Neural crest cell (in vitro differentiated cells): ENCODE measurements around the gene CAMSAP3. TPM values are rescaled to one million over a fixed set of nuclear protein-coding genes. Genes with fewer than 3 reads are reported as not detected.
A peak's percentile ranks its signal among the peaks of the same experiment; 100 is the strongest.

Experiments
- DNase-seq: peaks from one replicate; pipeline ENCODE4 v3.0.0; 2021; ENCODE audit warnings: low read depth, mixed read lengths, low spot score
- H3K27ac Mint-ChIP-seq: one replicate; pipeline ENCODE4 v1.8.0; 2021; ENCODE audit warnings: mild to moderate bottlenecking, mixed read lengths; ENCODE audit not compliant: unreplicated experiment
- H3K27me3 Mint-ChIP-seq: 2 replicates; pipeline ENCODE4 v1.8.0; 2021; ENCODE audit warnings: low read depth, mild to moderate bottlenecking, mixed read lengths
- H3K36me3 Mint-ChIP-seq: 2 replicates; pipeline ENCODE4 v1.8.0; 2021; ENCODE audit warnings: low read depth, mild to moderate bottlenecking, mixed read lengths
- H3K4me1 Mint-ChIP-seq: 2 replicates; pipeline ENCODE4 v1.8.0; 2021; ENCODE audit warnings: mixed read lengths
- H3K4me3 Mint-ChIP-seq: one replicate; pipeline ENCODE4 v1.8.0; 2021; ENCODE audit warnings: mild to moderate bottlenecking, mixed read lengths
- H3K9me3 Mint-ChIP-seq: 2 replicates; pipeline ENCODE4 v1.8.0; 2021; ENCODE audit warnings: mixed read lengths
- CTCF ChIP-seq: fragments of 200-600 bp; sonication (generic); conservative IDR thresholded peaks from 2 replicates; pipeline ENCODE4 v1.5.0; 2021; ENCODE audit warnings: antibody characterized with exemption, mild to moderate bottlenecking
- total RNA-seq: library from RNA; stranded (reverse); gene quantifications from 2 replicates; pipeline ENCODE4 v1.2.1, GENCODE V29; 2021

The CAMSAP3 gene
- total RNA-seq, 1 donor from 2014 or later: 13.7 TPM

GRCh38 chr19:7619671-7620441 is 24.2 kb downstream of the CAMSAP3 start:
- Mint-ChIP-seq H3K4me3 (no peak overlapping the region), H3K27me3 (no peaks in the 10 kb centered on the region), H3K4me1 (no peaks in the 10 kb centered on the region), H3K9me3 (no peaks in the 10 kb centered on the region), H3K27ac (no peak overlapping the region), H3K36me3 (peaks cover 16% of the 10 kb centered on the region)
- no peak for DNase-seq
- no peak for TF ChIP-seq CTCF

- H3K27me3 Mint-ChIP-seq: no peaks in the 10 kb centered on the region
- no peaks in the 10 kb centered on the region for H3K9me3 Mint-ChIP-seq
- H3K4me1 Mint-ChIP-seq: no peaks in the 10 kb centered on the region
- H3K4me3 Mint-ChIP-seq: no peak overlapping the region
- no peak for TF ChIP-seq CTCF
- H3K27ac Mint-ChIP-seq: no peak overlapping the region
- DNase-seq: no peak
- H3K36me3 Mint-ChIP-seq: peaks cover 16% of the 10 kb centered on the region
Observed at GRCh38 chr19:7620442-7621412, 25.1 kb downstream of the CAMSAP3 start.

DNA sequence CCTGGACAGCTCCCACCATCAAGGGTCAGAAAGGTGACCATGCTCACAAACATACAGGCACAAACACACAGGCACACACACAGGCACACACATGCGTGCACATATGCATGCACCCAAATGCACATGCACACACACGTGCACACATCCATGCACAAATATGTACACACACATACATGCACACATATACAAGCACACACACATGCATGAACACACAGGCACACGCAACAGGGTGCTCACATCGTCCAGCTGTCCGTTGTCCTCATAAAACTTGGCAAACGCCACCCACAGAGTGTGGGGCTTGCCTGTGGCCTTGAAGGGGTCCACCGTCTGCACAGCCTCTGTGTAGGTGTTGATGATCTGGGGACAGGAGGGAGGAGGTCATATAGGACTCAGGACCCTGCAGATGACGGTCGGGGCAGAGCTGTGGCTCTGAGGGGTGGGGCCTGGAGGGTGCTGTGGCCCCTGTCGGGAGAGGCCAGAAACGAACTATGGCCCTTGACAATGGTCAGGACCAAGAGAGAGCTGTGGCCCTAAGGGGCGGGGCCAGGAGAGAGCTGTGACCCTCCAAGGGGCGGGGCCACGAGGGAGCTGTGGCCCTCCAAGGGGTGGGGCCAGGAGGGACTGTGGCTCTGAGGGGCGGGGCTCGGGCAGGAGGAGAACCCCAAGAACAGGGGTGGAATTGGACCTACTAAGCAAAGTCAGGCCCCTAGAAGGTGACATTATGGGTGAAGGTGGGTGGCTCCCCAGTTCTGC is 27.4 kb downstream of the CAMSAP3 start:
- peaks cover 18% of the 10 kb centered on the region for H3K36me3 Mint-ChIP-seq
- no peaks in the 10 kb centered on the region for H3K4me1 Mint-ChIP-seq
- TF ChIP-seq CTCF: no peak
- no peak for DNase-seq
- no peaks in the 10 kb centered on the region for H3K27me3 Mint-ChIP-seq
- H3K27ac Mint-ChIP-seq: no peak overlapping the region
- peak overlapping the region; percentile 64 for H3K4me3 Mint-ChIP-seq
- no peaks in the 10 kb centered on the region for H3K9me3 Mint-ChIP-seq

GRCh38 chr19:7623725-7624603 is 28.3 kb downstream of the CAMSAP3 start:
- Mint-ChIP-seq H3K27ac (no peak overlapping the region), H3K4me3 (no peak overlapping the region), H3K4me1 (peaks cover 8% of the 10 kb centered on the region), H3K36me3 (peaks cover 12% of the 10 kb centered on the region), H3K27me3 (no peaks in the 10 kb centered on the region), H3K9me3 (no peaks in the 10 kb centered on the region)
- no peak for DNase-seq
- TF ChIP-seq CTCF: no peak
